Endothelial cell of umbilical vein (primary cell): ENCODE results near the gene LGI1. TPM values are rescaled to one million over a fixed set of nuclear protein-coding genes. Genes with fewer than 3 reads are reported as not detected.

Experiments
- BruUV-seq: library from RNA; stranded (reverse); fragments of 400-500 nt; replicated peaks from 2 replicates; lab custom pipeline; 2021; lab: Mats Ljungman, UMichigan
- CTCF ChIA-PET: fragments of 300-600, 350-600 bp; sonication (Branson Sonifier 250); formaldehyde crosslinking; loops from one replicate; lab custom pipeline; 2021; ENCODE audit warnings: antibody characterized with exemption, inconsistent platforms; lab: Charles Lee
- POLR2A ChIA-PET: fragments of 300-600, 350-600 bp; sonication (Branson Sonifier 250); formaldehyde crosslinking; loops from one replicate; lab custom pipeline; 2021; ENCODE audit warnings: antibody characterized with exemption, inconsistent platforms; lab: Charles Lee
- DNase-seq: peaks from one replicate; pipeline ENCODE4 v3.0.0-alpha.2; 2011; ENCODE audit warnings: low read depth, low spot score
- FAIRE-seq: peaks from 2 replicates; lab custom pipeline; 2011; peaks lifted over from hg19 to GRCh38; lab: Jason Lieb, UNC
- H2AFZ ChIP-seq: 2 replicates; pipeline ENCODE4 v1.6.0; 2012; ENCODE audit warnings: low read depth, low read length, control low read depth, inconsistent platforms
- H3K27ac ChIP-seq: 2 replicates; pipeline ENCODE4 v1.5.1; 2011; ENCODE audit warnings: low read depth, mild to moderate bottlenecking, control low read depth, low read length, moderate library complexity; ENCODE audit not compliant: insufficient read depth
- H3K27me3 ChIP-seq, 2 experiments: 2 replicates each; pipeline versions ENCODE4 v1.6.0 to v1.6.1; 2011; ENCODE audit warnings: low read length in 2 of 2, mixed read lengths in 1 of 2; ENCODE audit not compliant: control insufficient read depth in 2 of 2, insufficient read depth in 2 of 2
- H3K36me3 ChIP-seq, 2 experiments: 2 replicates in 1 of 2; 3 replicates in 1 of 2; pipeline ENCODE4 v1.5.1; 2011; ENCODE audit warnings: low read length in 2 of 2, mild to moderate bottlenecking in 1 of 2, moderate library complexity in 1 of 2; ENCODE audit not compliant: control insufficient read depth in 2 of 2, insufficient read depth in 2 of 2; ENCODE audit errors: extremely low read depth in 1 of 2
- H3K4me1 ChIP-seq: 3 replicates; pipeline ENCODE4 v1.5.1; 2011; ENCODE audit warnings: mild to moderate bottlenecking, low read length; ENCODE audit not compliant: control insufficient read depth, insufficient read depth; ENCODE audit errors: extremely low read depth
- H3K4me2 ChIP-seq: 2 replicates; pipeline ENCODE4 v1.6.1; 2011; ENCODE audit warnings: low read length, control low read depth, mixed read lengths; ENCODE audit not compliant: insufficient read depth
- H3K4me3 ChIP-seq, 3 experiments: fragments of 200-600 bp in 1 of 3; sonication (generic), shearing (Covaris generic) in 1 of 3; replicated peaks in 1 of 3; 2 replicates each; pipeline ENCODE4 v1.5.1; 2011 to 2016; ENCODE audit warnings: control low read depth in 3 of 3, low read length in 3 of 3, mild to moderate bottlenecking in 2 of 3, inconsistent platforms in 1 of 3, low read depth in 1 of 3, moderate library complexity in 1 of 3; ENCODE audit not compliant: insufficient read depth in 1 of 3
- H3K79me2 ChIP-seq: 2 replicates; pipeline ENCODE4 v1.6.0; 2012; ENCODE audit warnings: low read length, inconsistent platforms; ENCODE audit not compliant: control insufficient read depth, insufficient read depth
- H3K9ac ChIP-seq: replicated peaks from 2 replicates; pipeline ENCODE3; 2011; ENCODE audit warnings: low read length, control low read depth; ENCODE audit not compliant: insufficient read depth; ENCODE audit errors: extremely low read depth
- H3K9me1 ChIP-seq: replicated peaks from 3 replicates; pipeline ENCODE4 v1.6.0; 2011; ENCODE audit warnings: mild to moderate bottlenecking, low read length; ENCODE audit not compliant: control insufficient read depth, insufficient read depth; ENCODE audit errors: extremely low read depth
- H3K9me3 ChIP-seq: replicated peaks from 2 replicates; pipeline ENCODE4 v1.5.1; 2012; ENCODE audit warnings: low read length, inconsistent platforms; ENCODE audit not compliant: control insufficient read depth, insufficient read depth
- H4K20me1 ChIP-seq: replicated peaks from 2 replicates; pipeline ENCODE3; 2011; ENCODE audit warnings: mild to moderate bottlenecking, low read length; ENCODE audit not compliant: control insufficient read depth, insufficient read depth; ENCODE audit errors: extremely low read depth
- CTCF ChIP-seq, 2 donors: IDR thresholded peaks; 1 replicate in 1 of 2; 2 replicates in 1 of 2; pipeline ENCODE4 v1.5.1; 2011; ENCODE audit warnings: low read length in 2 of 2, mild to moderate bottlenecking in 2 of 2, moderate library complexity in 2 of 2, control low read depth in 1 of 2, inconsistent platforms in 1 of 2, low read depth in 1 of 2; ENCODE audit not compliant: insufficient read depth in 1 of 2; ENCODE audit errors: extremely low read depth in 1 of 2
- EZH2 ChIP-seq: IDR thresholded peaks from 2 replicates; pipeline ENCODE4 v1.6.1; 2012; ENCODE audit warnings: borderline replicate concordance, low read depth, mild to moderate bottlenecking, moderate library complexity, low read length, inconsistent platforms; ENCODE audit not compliant: severe bottlenecking
- FOS ChIP-seq: IDR thresholded peaks from 2 replicates; pipeline ENCODE4 v1.6.1; 2011; ENCODE audit warnings: mild to moderate bottlenecking, low read length, moderate library complexity, borderline replicate concordance; ENCODE audit not compliant: insufficient read depth
- GATA2 ChIP-seq: IDR thresholded peaks from 2 replicates; pipeline ENCODE4 v1.7.0; 2011; ENCODE audit warnings: low read depth, mild to moderate bottlenecking, moderate library complexity, mixed read lengths, low read length; ENCODE audit not compliant: insufficient read length, insufficient read depth
- JUN ChIP-seq: IDR thresholded peaks from 2 replicates; pipeline ENCODE4 v1.6.1; 2011; ENCODE audit warnings: borderline replicate concordance, low read depth; ENCODE audit not compliant: insufficient read length, insufficient read depth
- MAX ChIP-seq: IDR thresholded peaks from 2 replicates; pipeline ENCODE4 v1.6.1; 2011; ENCODE audit not compliant: insufficient read depth, insufficient read length
- MYC ChIP-seq: IDR thresholded peaks from one replicate; pipeline ENCODE4 v1.6.1; 2011; ENCODE audit warnings: mild to moderate bottlenecking, low read depth, low read length
- POLR2A ChIP-seq: IDR thresholded peaks from 2 replicates; pipeline ENCODE4 v1.6.1; 2012; ENCODE audit warnings: low read depth, mild to moderate bottlenecking, control low read depth, low read length
- POLR2AphosphoS5 ChIP-seq: IDR thresholded peaks from 2 replicates; pipeline ENCODE4 v1.6.1; 2012; ENCODE audit warnings: low read depth, mild to moderate bottlenecking, control low read depth, low read length, moderate library complexity; ENCODE audit not compliant: insufficient read depth
- dilution Hi-C: fragments of 300-500 bp; cut with MboI; formaldehyde crosslinking; loops from one replicate; pipeline ENCODE4 v1.15.0; 2019; ENCODE audit warnings: low sequenced_read_pairs; ENCODE audit not compliant: extremely low pct_ligation_motif_present
- intact Hi-C: fragments of 100-400 bp; cut with micrococcal nuclease; formaldehyde crosslinking; loops from one replicate; pipeline ENCODE4 v1.10.0; 2022
- polyA plus RNA-seq, 4 experiments: library from polyadenylated mRNA; depleted of rRNA in 3 of 4; stranded (reverse) in 3 of 4; unstranded in 1 of 4; fragments of >200 nt; gene quantifications; 2 replicates each; pipeline versions ENCODE4 v1.2.1 to v1.2.3, GENCODE V29; 2011 to 2012; ENCODE audit warnings: missing spikeins in 1 of 4
- total RNA-seq: library from RNA; stranded (reverse); gene quantifications from 2 replicates; pipeline ENCODE4 v1.2.3, GENCODE V29; 2021

LGI1 gene
- total and polyA plus RNA-seq, 2 donors (not counting 3 experiments of a cell fraction or from before 2014, with no cell fraction given), result not detected

- POLR2A ChIA-PET, result no interaction called here
Observed at GRCh38 chr10:93807371-93807770, 49.6 kb downstream of the LGI1 start.

More at GRCh38 chr10:93807371-93807770, 49.6 kb downstream of the LGI1 start:
- no peak overlapping the region for H3K4me2 ChIP-seq
- no peak for TF ChIP-seq MYC
- TF ChIP-seq MAX, result no peak
- TF ChIP-seq GATA2, result no peak
- no peak for TF ChIP-seq CTCF (IDR thresholded peaks at IDR 0.05; ENCODE audit: extremely low read depth in 1 of 2, insufficient read depth in 1 of 2, low read depth in 1 of 2, low read length in 2 of 2)
- no peak for TF ChIP-seq FOS
- TF ChIP-seq JUN, result no peak
- no peak for TF ChIP-seq POLR2AphosphoS5
- no peak for TF ChIP-seq POLR2A
- no peak for TF ChIP-seq EZH2
- no peak overlapping the region for H3K9ac ChIP-seq
- FAIRE-seq, result no peak
- H3K36me3 ChIP-seq, result no peaks in the 10 kb centered on the region
- H3K4me3 ChIP-seq, result no peak overlapping the region
- H3K9me3 ChIP-seq, result no peaks in the 10 kb centered on the region
- no peak for DNase-seq
- H2AFZ ChIP-seq, result no peak overlapping the region
- intact Hi-C loops (no loop called here), dilution Hi-C loops (no loop called here)
- no TSS peak for BruUV-seq
- H3K4me1 ChIP-seq, result no peaks in the 10 kb centered on the region
- H3K79me2 ChIP-seq, result no peaks in the 10 kb centered on the region
- H3K27ac ChIP-seq, result no peak overlapping the region
- CTCF ChIA-PET, result interaction anchor here (2.0 to 3.0 kb wide), 2 partner anchors 8 to 252 kb away, joined by 4 to 19 read pairs; no protein-coding TSS in a partner anchor
- no peaks in the 10 kb centered on the region for H4K20me1 ChIP-seq
- H3K9me1 ChIP-seq, result no peaks in the 10 kb centered on the region
- peaks cover 7 to 8% of the 10 kb centered on the region in 2 experiments for H3K27me3 ChIP-seq
